NT2/D1 (cell line): ENCODE data around the gene LAMC2.

Source experiments
- DNase-seq: peaks from one replicate; pipeline ENCODE4 v3.0.0-alpha.2; 2011; ENCODE audit warnings: low read depth, low spot score
- H3K27me3 ChIP-seq: 2 replicates; pipeline ENCODE4 v1.6.0; 2011; ENCODE audit warnings: mild to moderate bottlenecking; ENCODE audit not compliant: insufficient read length, insufficient read depth
- H3K36me3 ChIP-seq: 2 replicates; pipeline ENCODE4 v1.6.1; 2011; ENCODE audit warnings: mild to moderate bottlenecking, low read length, mixed read lengths; ENCODE audit not compliant: insufficient read depth, insufficient read length
- H3K4me1 ChIP-seq: 2 replicates; pipeline ENCODE4 v1.5.1; 2011; ENCODE audit not compliant: insufficient read depth, insufficient read length
- H3K4me3 ChIP-seq: 2 replicates; pipeline ENCODE4 v1.5.1; 2011; ENCODE audit warnings: low read depth; ENCODE audit not compliant: insufficient read length
- H3K9ac ChIP-seq: 2 replicates; pipeline ENCODE4 v1.6.0; 2011; ENCODE audit warnings: low read depth; ENCODE audit not compliant: insufficient read length
- H3K9me3 ChIP-seq: 2 replicates; pipeline ENCODE4 v1.5.1; 2011; ENCODE audit warnings: mild to moderate bottlenecking, low read length; ENCODE audit not compliant: insufficient read depth
- SUZ12 ChIP-seq: IDR thresholded peaks from 2 replicates; pipeline ENCODE4 v1.6.1; 2011; ENCODE audit not compliant: insufficient read length, insufficient read depth; ENCODE audit errors: extremely low read depth
- YY1 ChIP-seq: IDR thresholded peaks from 2 replicates; pipeline ENCODE4 v1.6.1; 2011; ENCODE audit not compliant: insufficient read length, insufficient read depth
- ZNF274 ChIP-seq: IDR thresholded peaks from 2 replicates; pipeline ENCODE4 v1.6.1; 2011; ENCODE audit warnings: mild to moderate bottlenecking, low read depth, low read length

The LAMC2 gene

GRCh38 chr1:183214021-183214970, 28.2 kb downstream of the LAMC2 start:
- TF ChIP-seq YY1 (no peak), ZNF274 (no peak), SUZ12 (no peak)
- H3K27me3 ChIP-seq: no peaks in the 10 kb centered on the region
- H3K9ac ChIP-seq: no peak overlapping the region
- peaks cover 3% of the 10 kb centered on the region for H3K36me3 ChIP-seq
- H3K4me3 ChIP-seq: no peak overlapping the region
- H3K4me1 ChIP-seq: peaks cover 12% of the 10 kb centered on the region
- H3K9me3 ChIP-seq: no peaks in the 10 kb centered on the region
- no peak for DNase-seq

GRCh38 chr1:183215076-183215720, 29.1 kb downstream of the LAMC2 start:
- H3K4me1 ChIP-seq: peaks cover 12% of the 10 kb centered on the region
- TF ChIP-seq YY1 (no peak), ZNF274 (no peak), SUZ12 (no peak)
- peaks cover 3% of the 10 kb centered on the region for H3K36me3 ChIP-seq
- H3K9ac ChIP-seq: no peak overlapping the region
- no peak overlapping the region for H3K4me3 ChIP-seq
- no peaks in the 10 kb centered on the region for H3K27me3 ChIP-seq
- DNase-seq: no peak
- H3K9me3 ChIP-seq: no peaks in the 10 kb centered on the region

GRCh38 chr1:183215936-183216335, 29.9 kb downstream of the LAMC2 start:
- Histone ChIP-seq H3K36me3 (peaks cover 3% of the 10 kb centered on the region), H3K4me3 (no peak overlapping the region), H3K4me1 (peaks cover 12% of the 10 kb centered on the region), H3K27me3 (no peaks in the 10 kb centered on the region), H3K9ac (no peak overlapping the region), H3K9me3 (no peaks in the 10 kb centered on the region)
- no peak for TF ChIP-seq SUZ12
- TF ChIP-seq ZNF274: no peak
- no peak for TF ChIP-seq YY1
- no peak for DNase-seq

GRCh38 chr1:183218027-183218618, 32.1 kb downstream of the LAMC2 start:
- Histone ChIP-seq H3K9ac (no peak overlapping the region), H3K9me3 (no peaks in the 10 kb centered on the region), H3K27me3 (no peaks in the 10 kb centered on the region), H3K4me3 (no peak overlapping the region), H3K36me3 (peaks cover 3% of the 10 kb centered on the region), H3K4me1 (peaks cover 12% of the 10 kb centered on the region)
- no peak for DNase-seq
- TF ChIP-seq ZNF274 (no peak), SUZ12 (no peak), YY1 (no peak)

- peak; percentile 55 for DNase-seq
- Histone ChIP-seq H3K27me3 (no peaks in the 10 kb centered on the region), H3K4me3 (no peak overlapping the region), H3K4me1 (peaks cover 12% of the 10 kb centered on the region), H3K36me3 (peaks cover 3% of the 10 kb centered on the region), H3K9me3 (no peaks in the 10 kb centered on the region), H3K9ac (no peak overlapping the region)
- TF ChIP-seq YY1 (no peak), ZNF274 (no peak), SUZ12 (no peak)
Measured at GRCh38 chr1:183218971-183219615, 33.0 kb downstream of the LAMC2 start.

GRCh38 chr1:183219616-183220009, 33.5 kb downstream of the LAMC2 start:
- Histone ChIP-seq H3K4me3 (no peak overlapping the region), H3K9me3 (no peaks in the 10 kb centered on the region), H3K9ac (no peak overlapping the region), H3K27me3 (no peaks in the 10 kb centered on the region), H3K4me1 (peaks cover 12% of the 10 kb centered on the region), H3K36me3 (peaks cover 3% of the 10 kb centered on the region)
- DNase-seq: no peak
- TF ChIP-seq SUZ12 (no peak), YY1 (no peak), ZNF274 (no peak)

GRCh38 chr1:183222909-183223308, 36.8 kb downstream of the LAMC2 start:
- H3K9ac ChIP-seq: no peak overlapping the region
- no peaks in the 10 kb centered on the region for H3K9me3 ChIP-seq
- no peak for TF ChIP-seq SUZ12
- TF ChIP-seq ZNF274: no peak
- no peak for TF ChIP-seq YY1
- H3K4me3 ChIP-seq: no peak overlapping the region
- H3K36me3 ChIP-seq: no peaks in the 10 kb centered on the region
- DNase-seq: no peak
- H3K4me1 ChIP-seq: peaks cover 7% of the 10 kb centered on the region
- no peaks in the 10 kb centered on the region for H3K27me3 ChIP-seq
